ENCODE data around the gene CDC42BPA. TPM values are rescaled to one million over a fixed set of nuclear protein-coding genes. Genes with fewer than 3 reads are reported as not detected.

CDC42BPA gene
- total and polyA plus RNA-seq, 8 donors, result 6.2 to 198 (median 64.5) TPM

GRCh38 chr1:227155688-227156087 lies 162.6 kb downstream of the CDC42BPA start:
- H3K36me3 ChIP-seq, result peaks cover 3 to 25% (median 20%) of the 10 kb centered on the region in 4 donors
- no peak for DNase-seq
- H3K4me1 ChIP-seq, result peaks cover 0 to 19% (median 4%) of the 10 kb centered on the region in 4 donors
- no peak overlapping the region for H3K27ac ChIP-seq
- intact Hi-C loops (cut with DNase I; ENCODE audit: low total_unique reads), result no loop called here
- no peak overlapping the region for H3K4me3 ChIP-seq
- TF ChIP-seq CTCF (IDR thresholded peaks at IDR 0.05) (no peak), EP300 (IDR thresholded peaks at IDR 0.05) (no peak), POLR2A (IDR thresholded peaks at IDR 0.05) (no peak), POLR2AphosphoS5 (IDR thresholded peaks at IDR 0.05) (no peak)
- WGBS, 5 donors, result 91 to 96% (median 94%) methylated on average over 4 of the region's 4 CpGs
- no peaks in the 10 kb centered on the region for H3K27me3 ChIP-seq
- no peaks in the 10 kb centered on the region for H3K9me3 ChIP-seq

DNA sequence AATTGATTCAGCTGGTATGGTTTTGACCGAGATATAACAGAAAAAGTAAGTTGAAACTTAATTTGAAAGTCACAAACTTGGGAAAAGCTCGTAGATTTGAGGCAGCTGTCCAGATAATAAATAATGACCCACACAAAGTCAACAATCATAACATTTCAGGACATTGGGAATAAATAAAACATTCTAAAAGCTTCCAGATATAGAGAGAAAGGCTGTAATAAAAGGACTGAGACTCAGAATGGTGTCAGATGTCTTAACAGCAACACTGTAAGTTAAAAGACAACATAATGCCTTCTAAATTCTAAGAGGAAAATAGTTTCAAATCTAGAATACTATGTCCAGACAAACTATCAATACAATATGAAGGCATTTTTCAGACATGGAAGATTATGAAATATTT lies 163.3 kb downstream of the CDC42BPA start:
- DNase-seq, result no peak
- intact Hi-C loops (cut with DNase I; ENCODE audit: low total_unique reads), result no loop called here
- H3K4me3 ChIP-seq, result no peak overlapping the region
- peaks cover 0 to 22% (median 18%) of the 10 kb centered on the region in 4 donors for H3K36me3 ChIP-seq
- no peaks in the 10 kb centered on the region for H3K9me3 ChIP-seq
- H3K27me3 ChIP-seq, result no peaks in the 10 kb centered on the region
- H3K4me1 ChIP-seq, result peaks cover 0 to 19% (median 4%) of the 10 kb centered on the region in 4 donors
- WGBS, 5 donors, result 47 to 55% (median 53%) methylated on average over 2 of the region's 2 CpGs
- no peak overlapping the region for H3K27ac ChIP-seq
- TF ChIP-seq EP300 (IDR thresholded peaks at IDR 0.05), result no peak
- TF ChIP-seq POLR2AphosphoS5 (IDR thresholded peaks at IDR 0.05), result no peak
- TF ChIP-seq CTCF (IDR thresholded peaks at IDR 0.05), result no peak
- no peak for TF ChIP-seq POLR2A (IDR thresholded peaks at IDR 0.05)

DNA sequence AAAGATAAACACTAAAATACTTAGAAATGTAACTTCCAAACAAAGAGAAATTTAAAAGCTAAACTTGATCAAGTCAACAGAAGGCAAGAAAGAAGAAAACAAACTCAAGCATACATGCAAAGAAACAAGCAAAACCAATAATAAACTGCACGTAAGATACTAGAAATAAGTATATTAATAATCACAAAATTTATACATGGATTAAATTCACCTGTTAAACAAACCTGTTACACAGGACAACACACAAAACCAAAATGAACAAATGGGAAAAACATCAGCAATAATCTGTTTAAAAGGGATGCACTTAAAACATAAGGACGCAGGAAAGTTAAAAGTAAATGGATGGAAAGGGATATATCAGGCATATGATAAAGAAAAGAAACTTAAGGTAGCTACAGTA lies 165.8 kb downstream of the CDC42BPA start:
- no peak for DNase-seq
- H3K27ac ChIP-seq, result no peak overlapping the region
- no peak overlapping the region for H3K4me3 ChIP-seq
- WGBS, 5 donors, result 91 to 97% (median 95%) methylated on average over 2 of the region's 2 CpGs
- no peak for TF ChIP-seq CTCF (IDR thresholded peaks at IDR 0.05)
- no peak for TF ChIP-seq EP300 (IDR thresholded peaks at IDR 0.05)
- TF ChIP-seq POLR2AphosphoS5 (IDR thresholded peaks at IDR 0.05), result no peak
- no peak for TF ChIP-seq POLR2A (IDR thresholded peaks at IDR 0.05)
- H3K9me3 ChIP-seq, result no peaks in the 10 kb centered on the region
- H3K4me1 ChIP-seq, result peaks cover 0 to 19% (median 4%) of the 10 kb centered on the region in 4 donors
- intact Hi-C loops (cut with DNase I; ENCODE audit: low total_unique reads), result no loop called here
- H3K27me3 ChIP-seq, result no peaks in the 10 kb centered on the region
- H3K36me3 ChIP-seq, result no peaks in the 10 kb centered on the region

DNA sequence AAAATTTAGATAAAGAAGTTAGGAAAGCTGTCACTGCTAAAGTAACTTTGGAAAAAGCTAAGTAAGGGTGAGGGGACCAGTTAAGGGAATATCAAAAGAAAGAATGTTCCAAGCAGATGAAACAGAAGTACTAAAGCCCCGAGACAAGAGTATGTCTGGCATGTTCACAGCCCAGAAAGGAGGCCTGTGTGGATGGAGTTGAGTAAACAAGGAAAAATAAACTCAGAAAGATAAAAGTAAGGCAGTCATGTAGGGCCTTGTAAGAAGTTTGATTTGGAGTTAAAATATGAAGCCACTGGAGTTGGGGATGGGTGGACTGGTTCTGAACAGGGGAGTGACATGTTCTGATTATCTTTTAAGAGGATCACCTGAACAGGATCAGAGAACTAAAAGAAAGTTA lies 177.9 kb downstream of the CDC42BPA start:
- no peak for TF ChIP-seq POLR2AphosphoS5 (IDR thresholded peaks at IDR 0.05)
- no peak for TF ChIP-seq POLR2A (IDR thresholded peaks at IDR 0.05)
- intact Hi-C loops (cut with DNase I; ENCODE audit: low total_unique reads), result no loop called here
- H3K4me3 ChIP-seq, result no peak overlapping the region
- H3K27me3 ChIP-seq, result no peaks in the 10 kb centered on the region
- no peaks in the 10 kb centered on the region for H3K9me3 ChIP-seq
- DNase-seq, result no peak
- 23 to 51% (median 45%) methylated on average over 1 of the region's 1 CpG for WGBS, 5 donors
- H3K36me3 ChIP-seq, result peaks cover 0 to 68% (median 59%) of the 10 kb centered on the region in 4 donors
- H3K4me1 ChIP-seq, result no peaks in the 10 kb centered on the region
- no peak overlapping the region for H3K27ac ChIP-seq

DNA sequence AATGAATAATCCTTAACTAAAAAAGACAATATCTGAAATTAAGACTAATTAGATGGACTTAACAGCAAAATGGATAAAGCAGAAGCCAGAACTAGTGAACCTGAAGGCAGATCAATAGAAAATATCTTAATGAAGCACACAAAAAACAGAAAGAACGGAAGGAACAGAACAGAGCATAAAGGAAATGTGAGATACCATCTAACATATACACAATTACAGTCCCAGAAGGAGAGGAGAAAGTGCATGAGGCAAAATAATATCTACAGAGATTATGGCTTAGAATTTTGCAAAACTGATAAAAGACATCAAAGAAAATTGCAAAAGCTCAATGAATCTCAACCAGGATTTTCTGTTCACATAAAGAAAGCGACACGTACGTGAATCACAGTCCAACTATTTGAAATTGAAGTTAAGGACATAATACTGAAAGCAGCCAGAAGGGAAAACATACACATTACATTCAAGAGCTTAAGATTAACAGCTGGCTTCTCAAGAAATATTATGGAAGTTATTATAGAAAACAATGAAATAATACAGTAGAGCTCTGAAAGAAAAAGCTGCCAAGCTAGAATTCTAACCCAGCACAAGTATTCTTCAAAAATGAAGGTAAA lies 182.0 kb downstream of the CDC42BPA start:
- intact Hi-C loops (cut with DNase I; ENCODE audit: low total_unique reads), result no loop called here
- TF ChIP-seq POLR2A (IDR thresholded peaks at IDR 0.05), result no peak
- WGBS, 5 donors, result 90 to 95% (median 92%) methylated on average over 4 of the region's 4 CpGs
- Histone ChIP-seq H3K4me3 (no peak overlapping the region), H3K27me3 (no peaks in the 10 kb centered on the region), H3K27ac (no peak overlapping the region), H3K36me3 (peaks cover 3 to 37% (median 24%) of the 10 kb centered on the region in 4 donors), H3K4me1 (no peaks in the 10 kb centered on the region), H3K9me3 (no peaks in the 10 kb centered on the region)
- no peak for DNase-seq

Data from stomach (tissue), 9 donors.